Measurements from ENCODE around the gene CXCL12.

Gene CXCL12

GRCh38 chr10:44383749-44384600 is 922 bp downstream of the CXCL12 start:
- peak; percentile 43 for DNase-seq

- DNase-seq = peak; percentile 9
These were observed 1.7 kb downstream of the CXCL12 start for GRCh38 chr10:44382981-44383748.

GRCh38 chr10:44382131-44382858 is 2.6 kb downstream of the CXCL12 start:
- DNase-seq = peak; percentile 30

- DNase-seq = no peak
These were observed 3.9 kb downstream of the CXCL12 start for GRCh38 chr10:44380829-44381600.

GRCh38 chr10:44379907-44380306 is 5.0 kb downstream of the CXCL12 start:
- DNase-seq = no peak

- no peak for DNase-seq
These were observed 6.3 kb downstream of the CXCL12 start for GRCh38 chr10:44378626-44379025.

- DNase-seq = no peak
These were observed 7.1 kb downstream of the CXCL12 start for GRCh38 chr10:44377651-44378310.

GRCh38 chr10:44376472-44377099 is 8.3 kb downstream of the CXCL12 start:
- DNase-seq = no peak

- no peak for DNase-seq
These were observed 10.7 kb downstream of the CXCL12 start for GRCh38 chr10:44374155-44374554.

- DNase-seq = no peak
These were observed 11.4 kb downstream of the CXCL12 start for GRCh38 chr10:44373341-44373995.

GRCh38 chr10:44372181-44372580 is 12.7 kb downstream of the CXCL12 start:
- DNase-seq = no peak

GRCh38 chr10:44370731-44371248 is 14.1 kb downstream of the CXCL12 start:
- no peak for DNase-seq

- no peak for DNase-seq
These were observed 15.0 kb downstream of the CXCL12 start for GRCh38 chr10:44369854-44370253.

GRCh38 chr10:44369296-44369695 is 15.6 kb downstream of the CXCL12 start:
- no peak for DNase-seq

- no peak for DNase-seq
These were observed 16.3 kb downstream of the CXCL12 start for GRCh38 chr10:44368637-44369036.

GRCh38 chr10:44366941-44367630 is 17.8 kb downstream of the CXCL12 start:
- no peak for DNase-seq

GRCh38 chr10:44364566-44364965 is 20.3 kb downstream of the CXCL12 start:
- no peak for DNase-seq

GRCh38 chr10:44363716-44364115 is 21.2 kb downstream of the CXCL12 start:
- no peak for DNase-seq

- no peak for DNase-seq
These were observed 21.8 kb downstream of the CXCL12 start for GRCh38 chr10:44362866-44363711.

Measured in RPMI8226 (cell line).